Activated T-cell treated with anti-CD3 and anti-CD28 coated beads, Interleukin-2, amount 50 U/mL, for 72 hours (primary cell): ENCODE results near the gene DTX3. TPM values are rescaled to one million over a fixed set of nuclear protein-coding genes. Genes with fewer than 3 reads are reported as not detected.

Source experiments
- ATAC-seq, 2 donors: fragments of 150-1000 bp; cut with Tn5 transposase; replicated peaks in 1 of 2; 2 replicates each; pipeline ENCODE4 v1.10.0; 2021; ENCODE audit warnings: moderate library complexity in 2 of 2, mild to moderate bottlenecking in 1 of 2
- DNase-seq, 2 donors: peaks; one replicate each; pipeline ENCODE4 v3.0.0; 2021 to 2022; ENCODE audit warnings: mixed read lengths in 1 of 2
- H3K27ac Mint-ChIP-seq: one replicate; pipeline ENCODE4 v1.8.0; 2022; ENCODE audit warnings: mild to moderate bottlenecking, moderate library complexity, mixed read lengths
- H3K27me3 Mint-ChIP-seq: one replicate; pipeline ENCODE4 v1.8.0; 2022; ENCODE audit warnings: low read depth, mixed read lengths
- H3K36me3 Mint-ChIP-seq, 2 donors: one replicate each; pipeline ENCODE4 v1.8.0; 2022; ENCODE audit warnings: mixed read lengths in 2 of 2, mild to moderate bottlenecking in 1 of 2; ENCODE audit not compliant: insufficient read depth in 2 of 2
- H3K4me1 Mint-ChIP-seq: one replicate; pipeline ENCODE4 v1.8.0; 2022; ENCODE audit warnings: low read depth, mixed read lengths
- H3K4me3 Mint-ChIP-seq, 2 donors: one replicate each; pipeline ENCODE4 v1.8.0; 2022; ENCODE audit warnings: mild to moderate bottlenecking in 2 of 2, mixed read lengths in 2 of 2, moderate library complexity in 2 of 2
- H3K9me3 Mint-ChIP-seq, 2 donors: one replicate each; pipeline ENCODE4 v1.8.0; 2022; ENCODE audit warnings: mixed read lengths in 2 of 2
- total RNA-seq, 2 donors: library from RNA; stranded (reverse); gene quantifications; one replicate each; pipeline ENCODE4 v1.2.3, GENCODE V29; 2022

Gene DTX3
- total RNA-seq, 2 donors from 2014 or later = 44.3 to 52.7 TPM

DNA sequence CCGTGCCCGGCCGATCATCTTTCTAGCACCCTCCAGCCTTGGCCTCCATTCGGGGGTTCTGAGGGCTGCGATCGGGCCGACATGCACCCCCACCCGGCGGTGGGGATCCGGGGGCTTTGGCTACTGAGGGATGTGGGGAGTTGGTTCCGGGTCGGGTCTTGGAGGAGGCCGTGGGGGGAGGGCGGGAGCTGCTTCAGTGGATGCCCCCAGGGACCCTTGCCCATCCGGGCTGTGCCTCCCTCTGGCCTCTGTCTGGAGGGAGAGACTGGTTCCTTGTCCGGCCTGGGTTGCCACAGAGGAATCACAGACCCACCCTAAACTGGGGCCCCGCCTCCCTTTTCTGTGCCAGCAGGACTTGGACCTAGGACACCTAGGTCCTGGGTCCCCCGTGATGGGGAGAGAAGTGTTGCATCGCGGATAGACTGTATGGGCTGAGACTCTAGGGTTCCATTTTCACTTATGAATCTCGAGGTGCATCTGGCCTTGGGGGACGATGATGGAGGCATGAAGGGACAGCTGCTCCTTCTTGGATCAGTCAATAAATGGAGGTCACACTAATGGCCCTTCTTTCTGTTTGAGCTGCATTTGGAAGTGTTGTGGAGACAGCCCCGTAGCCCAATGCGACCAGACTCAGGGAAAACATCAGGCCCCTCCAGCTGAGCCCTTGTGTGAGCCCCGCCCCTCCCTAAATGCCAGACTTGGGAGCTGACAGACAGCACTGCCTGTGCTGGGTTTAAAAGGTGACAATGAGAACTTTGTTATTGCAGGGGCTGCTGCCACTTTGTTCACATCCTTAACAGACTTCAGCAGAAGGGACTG, 577 bp downstream of the DTX3 start:
- ATAC-seq (peak; percentile 53 to 58), DNase-seq (peak in 1 of 2 donors; percentile 29)
- H3K9me3 Mint-ChIP-seq = peaks cover 0 to 1% of the 10 kb centered on the region in 2 donors
- peaks cover 24% of the 10 kb centered on the region for H3K4me1 Mint-ChIP-seq
- peaks cover 0 to 5% of the 10 kb centered on the region in 2 donors for H3K36me3 Mint-ChIP-seq
- H3K27ac Mint-ChIP-seq = peak overlapping the region; percentile 41
- no peaks in the 10 kb centered on the region for H3K27me3 Mint-ChIP-seq
- H3K4me3 Mint-ChIP-seq = peak overlapping the region; percentile 77 to 88

DNA sequence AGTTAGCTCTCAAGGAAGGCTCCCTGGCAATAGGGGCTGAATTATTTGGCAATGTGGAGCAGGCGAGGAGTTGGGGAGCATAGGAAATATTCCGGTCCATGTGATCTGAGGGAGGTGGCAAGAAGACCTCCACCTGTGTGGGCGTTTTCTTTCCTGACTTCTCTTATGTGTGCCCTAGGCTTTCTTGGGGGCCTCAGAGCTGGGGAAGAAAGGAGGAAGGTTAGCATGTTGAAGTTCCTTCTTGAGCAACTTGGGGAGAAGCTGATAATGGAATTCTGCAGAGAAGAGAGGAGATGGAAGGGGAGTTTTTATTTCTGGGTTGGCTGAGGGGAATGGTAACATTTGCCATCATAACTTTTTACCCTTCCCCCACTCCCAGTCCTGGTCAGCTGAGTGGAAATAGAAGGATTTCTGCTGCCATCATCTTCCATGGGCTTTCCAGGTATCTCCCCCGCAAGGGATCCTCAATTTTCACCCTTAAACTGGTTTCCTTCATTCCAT, 1.2 kb downstream of the DTX3 start:
- Mint-ChIP-seq H3K36me3 (peaks cover 0 to 5% of the 10 kb centered on the region in 2 donors), H3K9me3 (peaks cover 0 to 1% of the 10 kb centered on the region in 2 donors), H3K4me1 (peaks cover 29% of the 10 kb centered on the region), H3K4me3 (peak overlapping the region; percentile 77 to 88), H3K27ac (no peak overlapping the region), H3K27me3 (no peaks in the 10 kb centered on the region)
- no peak for ATAC-seq
- DNase-seq = no peak

DNA sequence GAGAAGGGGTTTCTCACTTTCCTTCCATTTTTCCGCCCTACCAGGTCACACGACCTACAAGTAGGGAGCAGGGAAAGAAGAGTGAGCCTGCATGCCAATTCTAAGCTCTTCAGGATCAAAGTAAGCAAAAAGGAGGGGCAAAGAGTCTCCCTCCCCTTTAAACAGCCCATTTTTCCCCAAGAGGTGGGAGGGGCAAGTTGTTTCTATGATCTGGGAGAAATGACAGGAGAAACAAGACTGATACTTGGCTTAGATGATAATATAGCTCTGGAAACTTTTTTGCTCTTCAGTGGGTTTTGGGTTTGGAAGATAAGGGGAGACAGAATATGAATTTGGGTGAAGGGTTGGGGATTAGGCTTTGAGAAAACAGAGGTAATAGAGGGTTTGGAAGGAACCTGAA, 1.8 kb downstream of the DTX3 start:
- H3K27ac Mint-ChIP-seq = peak overlapping the region; percentile 74
- no peaks in the 10 kb centered on the region for H3K27me3 Mint-ChIP-seq
- peaks cover 0 to 1% of the 10 kb centered on the region in 2 donors for H3K9me3 Mint-ChIP-seq
- ATAC-seq (no peak), DNase-seq (no peak)
- H3K4me3 Mint-ChIP-seq = peak overlapping the region in 1 of 2 donors; percentile 5
- H3K4me1 Mint-ChIP-seq = peaks cover 29% of the 10 kb centered on the region
- H3K36me3 Mint-ChIP-seq = peaks cover 0 to 5% of the 10 kb centered on the region in 2 donors

DNA sequence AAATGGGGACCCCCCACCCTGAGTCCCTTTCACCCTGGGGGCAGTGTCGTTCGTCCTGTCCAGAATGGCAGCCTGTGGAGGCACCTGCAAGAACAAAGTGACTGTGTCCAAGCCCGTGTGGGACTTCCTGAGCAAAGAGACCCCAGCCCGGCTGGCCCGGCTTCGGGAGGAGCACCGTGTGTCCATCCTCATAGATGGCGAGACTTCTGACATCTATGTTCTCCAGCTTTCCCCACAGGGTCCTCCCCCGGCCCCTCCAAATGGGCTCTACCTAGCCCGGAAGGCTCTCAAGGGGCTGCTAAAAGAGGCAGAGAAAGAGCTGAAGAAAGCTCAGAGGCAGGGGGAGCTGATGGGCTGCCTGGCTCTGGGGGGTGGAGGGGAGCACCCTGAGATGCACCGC, 2.2 kb downstream of the DTX3 start:
- no peak overlapping the region for H3K4me3 Mint-ChIP-seq
- H3K36me3 Mint-ChIP-seq = peaks cover 0 to 2% of the 10 kb centered on the region in 2 donors
- ATAC-seq (no peak), DNase-seq (no peak)
- H3K27me3 Mint-ChIP-seq = no peaks in the 10 kb centered on the region
- H3K9me3 Mint-ChIP-seq = peaks cover 0 to 1% of the 10 kb centered on the region in 2 donors
- H3K4me1 Mint-ChIP-seq = peaks cover 29% of the 10 kb centered on the region
- H3K27ac Mint-ChIP-seq = peak overlapping the region; percentile 74

DNA sequence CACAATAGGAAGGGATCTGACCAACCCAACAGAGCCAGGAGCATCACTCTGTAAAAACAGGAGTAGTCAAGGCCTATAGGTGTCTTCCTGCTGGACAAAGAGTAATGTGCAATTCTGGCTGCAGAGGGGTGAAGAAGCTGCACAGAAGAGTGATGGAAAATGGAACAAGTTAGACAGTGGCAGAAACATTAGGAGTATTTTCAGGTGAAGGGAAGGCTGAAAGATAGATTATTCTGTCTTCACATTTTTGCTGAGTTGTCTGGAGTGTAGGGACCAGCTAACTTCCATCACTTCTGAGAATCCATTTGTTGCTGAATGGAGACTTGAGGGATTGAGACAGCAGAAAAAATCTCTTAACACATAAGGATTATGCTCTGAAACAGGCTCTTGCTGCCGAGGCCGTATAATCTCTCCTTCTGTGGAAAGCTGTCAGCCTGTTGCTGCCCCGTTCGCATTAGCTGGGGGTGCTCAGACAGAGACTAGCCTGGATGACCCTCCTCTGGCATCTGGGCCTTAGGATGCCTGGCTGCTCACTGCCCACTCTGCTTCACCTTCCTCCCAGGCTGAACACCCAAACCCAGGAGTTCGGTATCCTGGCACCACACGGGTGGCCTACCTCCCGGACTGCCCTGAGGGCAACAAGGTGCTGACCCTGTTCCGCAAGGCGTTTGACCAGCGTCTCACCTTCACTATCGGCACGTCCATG, 3.5 kb downstream of the DTX3 start:
- H3K4me1 Mint-ChIP-seq = peaks cover 23% of the 10 kb centered on the region
- DNase-seq = no peak
- no peak for ATAC-seq
- H3K36me3 Mint-ChIP-seq = no peaks in the 10 kb centered on the region
- no peak overlapping the region for H3K4me3 Mint-ChIP-seq
- H3K27ac Mint-ChIP-seq = no peak overlapping the region
- H3K27me3 Mint-ChIP-seq = peaks cover 12% of the 10 kb centered on the region
- H3K9me3 Mint-ChIP-seq = no peaks in the 10 kb centered on the region

DNA sequence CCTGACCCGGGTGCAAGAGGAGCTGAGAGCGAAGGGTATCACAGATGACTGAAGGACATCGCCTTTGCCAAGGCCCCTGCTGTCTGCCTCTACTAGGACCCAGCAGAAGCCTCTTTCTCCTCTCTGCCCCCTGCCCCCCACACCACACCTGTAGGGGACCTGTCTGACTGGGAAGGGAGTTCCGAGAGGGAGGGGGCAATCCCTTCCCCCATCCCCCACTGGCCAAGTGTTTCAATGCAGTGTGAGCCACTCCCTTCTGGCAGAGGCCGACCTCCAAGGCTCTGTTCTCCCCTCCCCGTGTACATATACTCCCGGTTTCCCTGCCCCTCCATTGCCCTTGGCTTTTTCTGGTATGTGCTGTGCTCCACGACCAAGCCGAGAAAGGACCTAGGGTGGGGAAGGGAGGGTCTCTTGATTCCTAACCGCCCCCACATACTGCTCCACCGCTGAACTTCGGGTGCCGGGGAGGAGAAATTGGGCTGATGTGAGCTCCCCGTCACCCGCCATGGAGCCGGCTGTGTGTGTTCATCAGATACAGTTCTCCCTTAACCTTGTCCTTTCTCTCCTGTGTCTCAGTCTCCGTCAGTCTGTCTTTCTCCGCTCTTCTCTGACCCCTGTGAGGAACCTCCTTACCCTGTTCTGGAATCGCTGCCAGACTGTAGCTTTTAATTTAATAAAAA, 4.6 kb downstream of the DTX3 start:
- Mint-ChIP-seq H3K27me3 (peaks cover 21% of the 10 kb centered on the region), H3K4me3 (no peak overlapping the region), H3K36me3 (no peaks in the 10 kb centered on the region), H3K4me1 (peaks cover 16% of the 10 kb centered on the region), H3K27ac (no peak overlapping the region), H3K9me3 (no peaks in the 10 kb centered on the region)
- ATAC-seq (no peak), DNase-seq (no peak)

DNA sequence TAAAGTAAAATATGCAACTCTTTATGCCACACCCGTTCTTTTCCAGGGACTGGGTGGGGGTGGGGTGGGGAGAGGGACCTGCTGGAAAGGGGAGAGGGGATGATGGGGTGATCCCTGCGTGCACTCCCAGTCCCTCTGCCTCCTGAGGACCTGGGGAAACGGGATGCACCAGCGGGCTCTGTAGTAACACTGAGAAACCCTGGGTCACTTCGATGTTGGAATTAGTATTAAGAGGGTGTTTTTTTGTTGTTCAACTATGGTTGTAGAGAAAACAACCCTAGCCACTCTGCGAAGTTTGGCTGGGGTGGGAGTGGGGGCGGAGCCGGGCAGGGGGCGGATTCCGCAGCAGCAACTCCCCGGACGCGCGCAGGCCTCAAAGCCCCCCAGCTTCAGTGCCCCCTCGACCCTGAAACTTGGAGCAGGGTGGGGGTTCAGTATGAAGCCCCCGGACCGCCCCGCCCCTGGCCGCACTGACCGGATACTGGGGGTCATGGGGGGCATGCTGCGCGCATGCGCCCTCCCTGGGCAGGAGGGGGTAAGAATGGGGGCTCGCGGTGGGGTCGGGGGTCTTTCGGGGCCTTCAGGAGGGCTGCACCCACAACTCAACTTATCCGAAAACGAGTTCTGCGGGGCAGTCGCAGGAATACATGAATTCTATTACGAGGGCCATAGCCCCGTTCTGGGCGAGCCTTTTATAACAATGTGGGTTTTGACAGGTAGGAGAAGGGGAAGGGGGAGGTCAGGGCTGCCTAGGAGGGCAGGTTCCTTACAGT, 5.3 kb downstream of the DTX3 start:
- ATAC-seq (no peak), DNase-seq (no peak)
- Mint-ChIP-seq H3K4me3 (peak overlapping the region; percentile 36 to 83), H3K27me3 (peaks cover 21% of the 10 kb centered on the region), H3K4me1 (peaks cover 16% of the 10 kb centered on the region), H3K36me3 (no peaks in the 10 kb centered on the region), H3K27ac (no peak overlapping the region), H3K9me3 (no peaks in the 10 kb centered on the region)

DNA sequence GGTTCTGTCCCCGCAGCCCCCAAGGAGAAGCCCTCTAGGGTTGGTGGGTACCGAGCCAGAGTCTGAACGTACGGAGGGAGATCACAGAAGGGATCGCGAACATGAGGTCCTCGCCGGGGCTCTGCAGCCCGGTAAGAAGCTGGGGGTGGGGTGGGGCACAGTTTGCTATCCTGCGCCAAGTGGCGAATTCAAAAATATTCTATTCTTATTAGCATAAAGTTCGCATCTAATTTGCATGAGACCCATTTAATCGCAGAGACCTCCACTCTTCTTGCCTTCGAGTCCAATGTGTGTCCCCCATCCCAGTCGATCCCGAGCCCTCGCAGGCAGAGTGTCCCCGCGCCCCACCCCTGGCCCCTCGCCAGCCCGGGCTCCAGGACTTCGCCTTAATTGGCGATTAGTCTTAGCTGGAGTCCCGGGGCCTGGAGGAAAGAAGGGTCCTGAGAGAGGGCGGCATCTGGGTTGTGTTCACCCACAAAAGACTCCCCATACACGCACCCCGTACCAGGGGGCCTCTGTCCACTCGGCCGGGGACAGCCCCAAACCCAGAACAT, 6.0 kb downstream of the DTX3 start:
- ATAC-seq = no peak
- Mint-ChIP-seq H3K4me3 (peak overlapping the region; percentile 36 to 83), H3K27ac (no peak overlapping the region), H3K9me3 (no peaks in the 10 kb centered on the region), H3K36me3 (no peaks in the 10 kb centered on the region), H3K27me3 (peaks cover 21% of the 10 kb centered on the region), H3K4me1 (peaks cover 13% of the 10 kb centered on the region)
- peak in 1 of 2 donors; percentile 11 for DNase-seq

DNA sequence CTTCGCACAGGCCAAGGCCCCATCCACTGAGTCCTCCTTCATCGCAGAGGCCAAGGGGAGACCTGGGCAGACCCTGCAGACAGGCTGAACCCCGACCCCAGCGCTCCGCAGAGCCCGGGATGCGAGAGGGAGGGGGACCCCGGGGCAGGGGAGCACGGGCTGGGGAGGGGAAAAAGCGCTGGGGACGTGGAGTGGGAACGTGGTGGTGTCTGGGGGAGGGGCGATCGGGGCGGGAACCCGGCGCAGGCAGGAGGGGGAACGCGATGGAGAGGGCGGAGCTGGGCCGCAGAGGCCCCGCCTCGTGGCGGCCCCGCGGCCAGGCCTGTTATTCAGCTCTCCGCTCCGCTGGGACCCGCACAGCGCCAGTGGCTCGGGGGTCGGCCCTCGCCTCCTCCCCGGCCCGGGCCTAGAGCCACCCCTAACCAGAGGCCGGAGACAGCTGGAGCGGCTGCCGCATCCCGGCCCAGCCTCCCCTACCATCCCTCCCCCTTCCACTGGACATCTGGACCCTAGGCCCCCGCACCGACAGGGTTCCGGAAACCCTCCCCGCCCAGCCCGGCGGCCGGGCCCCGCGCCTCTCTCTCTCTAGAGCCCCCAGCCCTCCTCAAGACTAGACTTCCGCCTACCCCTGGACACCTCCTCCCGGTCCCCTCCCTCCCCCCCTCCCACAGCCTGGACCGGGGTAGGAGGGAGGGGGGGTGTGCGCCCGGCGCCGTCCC, 6.6 kb downstream of the DTX3 start, which contains the start of gene ARHGEF25:
TSS of gene ARHGEF25 (plus strand) at position 328 of the 719 bp plus-strand sequence. CDS start 460 bp downstream, outside the sequence.
- H3K36me3 Mint-ChIP-seq = no peaks in the 10 kb centered on the region
- H3K9me3 Mint-ChIP-seq = no peaks in the 10 kb centered on the region
- peak within 1 kb of the TSS; percentile 36 to 83 for H3K4me3 Mint-ChIP-seq
- no peak within 1 kb of the TSS for H3K27ac Mint-ChIP-seq
- peaks cover 23% of the 10 kb centered on the region for H3K27me3 Mint-ChIP-seq
- H3K4me1 Mint-ChIP-seq = peaks cover 10% of the 10 kb centered on the region
- ATAC-seq = peak; percentile 86 to 89
- peak; percentile 57 to 58 for DNase-seq

DNA sequence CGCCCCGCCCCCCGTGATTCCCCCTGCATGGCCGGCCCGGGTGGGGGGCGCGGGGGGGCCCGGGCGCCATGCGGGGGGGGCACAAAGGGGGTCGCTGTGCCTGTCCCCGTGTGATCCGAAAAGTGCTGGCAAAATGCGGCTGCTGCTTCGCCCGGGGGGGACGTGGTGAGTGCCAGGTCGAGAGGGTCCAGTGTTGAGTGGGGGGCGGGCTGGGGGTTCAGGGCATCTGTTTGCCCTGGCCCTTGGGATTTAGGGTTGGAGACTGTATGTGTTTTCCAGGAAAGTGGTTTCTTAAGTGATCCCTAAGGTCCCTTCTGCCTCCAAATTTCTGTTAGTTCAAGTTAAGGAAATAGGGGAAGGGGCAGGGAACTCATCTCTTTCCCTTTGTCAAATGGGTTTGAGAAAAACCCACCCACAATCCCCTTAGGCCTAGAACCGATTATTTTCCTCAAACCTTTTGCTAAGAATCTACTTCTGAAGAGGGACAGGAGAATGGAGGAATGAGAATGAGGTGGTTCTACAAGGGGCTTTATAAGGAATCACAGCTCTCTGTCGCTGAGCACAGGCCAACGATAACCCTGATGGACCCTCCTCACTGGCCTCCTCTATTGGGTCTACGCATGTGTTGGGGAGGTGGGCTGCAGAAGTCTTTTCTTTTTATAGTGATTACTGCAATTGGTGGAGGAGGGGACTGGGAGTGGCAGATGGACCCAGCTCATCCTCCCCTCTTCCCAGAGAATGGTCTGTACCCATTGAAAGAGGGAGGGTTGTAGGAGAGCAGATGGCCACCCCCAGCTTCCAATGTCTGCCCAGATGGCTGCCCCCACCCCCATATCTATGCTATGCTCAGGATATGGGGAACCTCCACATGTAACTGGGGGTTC, 7.4 kb downstream of the DTX3 start:
- no peak for ATAC-seq
- Mint-ChIP-seq H3K27me3 (peaks cover 31% of the 10 kb centered on the region), H3K9me3 (no peaks in the 10 kb centered on the region), H3K36me3 (no peaks in the 10 kb centered on the region), H3K4me1 (peaks cover 10% of the 10 kb centered on the region), H3K27ac (no peak overlapping the region), H3K4me3 (peak overlapping the region; percentile 27 to 74)
- no peak for DNase-seq
